SK-N-MC (cell line): Measurements from ENCODE around the gene TAF3.

Source experiments
- EZH2 ChIP-seq: fragments of 200-600 bp; sonication (generic); IDR thresholded peaks from one replicate; pipeline ENCODE4 v1.6.1; 2017; ENCODE audit warnings: antibody characterized with exemption
- FOXP2 ChIP-seq: optimal IDR thresholded peaks from 2 replicates; pipeline ENCODE3; 2011; ENCODE audit warnings: mild to moderate bottlenecking, moderate library complexity; ENCODE audit not compliant: insufficient read depth; ENCODE audit errors: extremely low read length, control extremely low read depth
- POLR2AphosphoS5 ChIP-seq: IDR thresholded peaks from 2 replicates; pipeline ENCODE4 v1.6.1; 2012; ENCODE audit warnings: mild to moderate bottlenecking, low read depth, low read length, borderline replicate concordance

GRCh38 chr10:8061274-8062211 lies 243.2 kb downstream of the TAF3 start:
- no peak for TF ChIP-seq POLR2AphosphoS5
- no peak for TF ChIP-seq FOXP2
- TF ChIP-seq EZH2 = no peak
